Smooth muscle cell (in vitro differentiated cells): Measurements from ENCODE around the gene CAPS2. TPM values are rescaled to one million over a fixed set of nuclear protein-coding genes. Genes with fewer than 3 reads are reported as not detected.

Source experiments
- DNase-seq: peaks from one replicate; lab custom pipeline; 2025; ENCODE audit not compliant: unreplicated experiment; lab: John Stamatoyannopoulos, UW
- H2AFZ ChIP-seq: fragments of 200-600 bp; sonication (generic); 2 replicates; pipeline ENCODE4 v1.6.0; 2016; ENCODE audit warnings: antibody characterized with exemption, low read depth, mild to moderate bottlenecking
- H3F3A ChIP-seq: fragments of 200-600 bp; sonication (generic); 2 replicates; pipeline ENCODE4 v1.6.0; 2017; ENCODE audit warnings: antibody characterized with exemption, low read depth
- H3K27ac ChIP-seq: fragments of 200-600 bp; sonication (generic); 2 replicates; pipeline ENCODE4 v1.5.1; 2016; ENCODE audit warnings: low read depth, mild to moderate bottlenecking
- H3K27me3 ChIP-seq: fragments of 200-600 bp; sonication (generic); 2 replicates; pipeline ENCODE4 v1.6.1; 2016; ENCODE audit warnings: low read depth, mild to moderate bottlenecking
- H3K36me3 ChIP-seq: fragments of 200-600 bp; sonication (generic); 2 replicates; pipeline ENCODE4 v1.5.1; 2016; ENCODE audit warnings: low read depth
- H3K4me1 ChIP-seq: fragments of 200-600 bp; sonication (generic); 2 replicates; pipeline ENCODE4 v1.5.1; 2016; ENCODE audit warnings: low read depth
- H3K4me2 ChIP-seq: fragments of 200-600 bp; sonication (generic); 2 replicates; pipeline ENCODE4 v1.6.0; 2016; ENCODE audit warnings: mild to moderate bottlenecking
- H3K4me3 ChIP-seq: fragments of 200-600 bp; sonication (generic); 2 replicates; pipeline ENCODE4 v1.5.1; 2016; ENCODE audit warnings: mild to moderate bottlenecking
- H3K79me2 ChIP-seq: fragments of 200-600 bp; sonication (generic); 2 replicates; pipeline ENCODE4 v1.6.0; 2016; ENCODE audit warnings: low read depth, mild to moderate bottlenecking
- H3K9ac ChIP-seq: fragments of 200-600 bp; sonication (generic); 2 replicates; pipeline ENCODE4 v1.6.0; 2016; ENCODE audit warnings: low read depth
- H3K9me3 ChIP-seq: fragments of 200-600 bp; sonication (generic); replicated peaks from 2 replicates; pipeline ENCODE4 v1.5.1; 2016; ENCODE audit warnings: low read depth
- H4K20me1 ChIP-seq: fragments of 200-600 bp; sonication (generic); 2 replicates; pipeline ENCODE4 v1.6.0; 2016; ENCODE audit warnings: low read depth
- WGBS: methylation state at CpG from one replicate; pipeline ENCODE4 v1.1.7; 2016; ENCODE audit warnings: low lambda C conversion rate; 5-methylcytosine and 5-hydroxymethylcytosine counted together
- polyA plus RNA-seq: library from polyadenylated mRNA; unstranded; fragments of >200 nt; fragmentation: Nextera tagmentation; extraction: Ambion mirVana; gene quantifications from 2 replicates; pipeline ENCODE4 v1.2.1, GENCODE V29; 2016
- total RNA-seq: library from RNA; depleted of rRNA; stranded (reverse); fragments of >200 nt; gene quantifications from 2 replicates; pipeline ENCODE4 v1.2.3, GENCODE V29; 2014
- TF ChIP-seq, protein P1 (sequence below): fragments of 200-600 bp; sonication (generic); IDR thresholded peaks from 2 replicates; pipeline ENCODE4 v1.5.1; 2017; ENCODE audit warnings: borderline replicate concordance, mild to moderate bottlenecking, antibody characterized with exemption; ENCODE audit not compliant: insufficient read depth, poor library complexity, severe bottlenecking

CAPS2 gene
- total RNA-seq, result 3.7 and 14.3 TPM in 2 replicates
- 0.66 and 3.5 TPM in 2 replicates for polyA plus RNA-seq

DNA sequence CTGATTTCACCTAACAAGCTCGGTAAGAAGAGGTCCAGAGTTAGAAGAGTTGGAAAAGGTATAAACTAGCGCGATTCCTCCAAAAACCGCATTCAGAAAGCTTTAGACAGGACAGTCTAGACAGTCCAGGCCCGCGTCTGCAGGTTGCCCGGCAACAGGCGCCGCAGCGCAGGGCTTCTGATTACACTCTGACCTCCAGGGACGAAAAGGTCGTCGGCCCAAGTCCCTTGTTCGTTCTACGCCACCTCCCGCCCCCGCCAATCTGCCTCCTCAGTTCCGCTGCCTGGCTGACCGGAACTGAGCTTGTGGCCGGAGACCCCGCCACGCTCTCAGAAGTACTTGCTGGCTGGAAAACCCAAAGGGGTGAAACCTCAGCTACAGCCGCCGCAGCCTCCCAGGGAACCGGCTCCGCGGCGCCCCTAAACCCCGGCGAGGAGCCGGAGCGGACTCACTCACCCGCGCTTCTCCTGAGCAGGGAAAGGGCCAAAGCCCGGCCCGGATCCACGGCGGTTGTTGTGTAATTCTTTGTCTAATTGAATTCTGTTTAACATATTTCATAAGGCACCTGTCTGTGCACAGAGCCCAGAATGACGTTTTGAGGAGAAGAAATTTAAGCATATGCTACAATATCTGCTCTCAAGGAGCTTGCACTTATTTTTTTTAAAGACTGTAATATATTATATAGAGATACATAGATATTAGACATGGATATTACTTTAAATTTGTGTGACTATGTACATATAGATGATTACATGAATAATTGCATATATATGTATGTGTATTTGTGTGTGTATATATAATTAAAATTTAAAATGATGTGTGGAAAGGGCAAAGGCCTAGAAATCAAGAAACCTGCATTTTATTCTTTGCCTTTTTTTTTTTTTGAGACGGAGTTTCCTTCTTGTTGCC, at the start of gene CAPS2:
TSS of gene CAPS2 (minus strand) at position 407 of the 909 bp plus-strand sequence. CDS start 3,826 bp downstream, outside the sequence.
- Histone ChIP-seq H3K4me1 (peaks cover 9% of the 10 kb centered on the region), H3K36me3 (no peaks in the 10 kb centered on the region), H3K4me2 (peak within 1 kb of the TSS; percentile 92), H3K4me3 (peak within 1 kb of the TSS; percentile 74), H3K27ac (peak within 1 kb of the TSS; percentile 81), H3K9ac (peak within 1 kb of the TSS; percentile 92), H3F3A (no peaks in the 10 kb centered on the region), H3K9me3 (no peaks in the 10 kb centered on the region), H2AFZ (peak within 1 kb of the TSS; percentile 82), H3K27me3 (no peaks in the 10 kb centered on the region), H3K79me2 (no peaks in the 10 kb centered on the region), H4K20me1 (no peaks in the 10 kb centered on the region)
- TF ChIP-seq, protein P1, sequence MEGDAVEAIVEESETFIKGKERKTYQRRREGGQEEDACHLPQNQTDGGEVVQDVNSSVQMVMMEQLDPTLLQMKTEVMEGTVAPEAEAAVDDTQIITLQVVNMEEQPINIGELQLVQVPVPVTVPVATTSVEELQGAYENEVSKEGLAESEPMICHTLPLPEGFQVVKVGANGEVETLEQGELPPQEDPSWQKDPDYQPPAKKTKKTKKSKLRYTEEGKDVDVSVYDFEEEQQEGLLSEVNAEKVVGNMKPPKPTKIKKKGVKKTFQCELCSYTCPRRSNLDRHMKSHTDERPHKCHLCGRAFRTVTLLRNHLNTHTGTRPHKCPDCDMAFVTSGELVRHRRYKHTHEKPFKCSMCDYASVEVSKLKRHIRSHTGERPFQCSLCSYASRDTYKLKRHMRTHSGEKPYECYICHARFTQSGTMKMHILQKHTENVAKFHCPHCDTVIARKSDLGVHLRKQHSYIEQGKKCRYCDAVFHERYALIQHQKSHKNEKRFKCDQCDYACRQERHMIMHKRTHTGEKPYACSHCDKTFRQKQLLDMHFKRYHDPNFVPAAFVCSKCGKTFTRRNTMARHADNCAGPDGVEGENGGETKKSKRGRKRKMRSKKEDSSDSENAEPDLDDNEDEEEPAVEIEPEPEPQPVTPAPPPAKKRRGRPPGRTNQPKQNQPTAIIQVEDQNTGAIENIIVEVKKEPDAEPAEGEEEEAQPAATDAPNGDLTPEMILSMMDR, result no peak
- peak; percentile 31 for DNase-seq
- 4% methylated on average over 38 of the region's 40 CpGs for WGBS

DNA sequence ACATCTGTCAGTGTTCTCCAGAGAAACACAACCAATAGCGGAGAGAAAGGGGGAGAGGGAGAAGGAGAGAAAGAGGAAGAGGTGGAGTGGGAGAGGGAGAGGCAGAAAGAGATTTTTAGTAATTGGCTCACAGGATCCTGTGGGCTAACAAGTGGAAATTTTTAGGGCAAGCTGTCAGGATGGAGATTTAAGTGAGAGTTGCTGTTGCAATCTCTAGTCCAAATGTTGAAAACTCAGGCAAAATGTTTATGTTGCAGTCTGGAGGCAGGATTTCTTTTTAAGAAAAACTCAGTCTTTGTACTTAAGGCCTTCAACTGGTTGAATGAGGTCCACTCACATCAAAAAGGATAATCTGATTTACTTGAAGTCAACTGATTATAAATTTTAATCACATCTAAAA, 48.2 kb upstream of the CAPS2 start:
- Histone ChIP-seq H3K4me2 (no peak overlapping the region), H3K4me3 (no peak overlapping the region), H3K36me3 (no peaks in the 10 kb centered on the region), H3K9me3 (no peaks in the 10 kb centered on the region), H3K9ac (no peak overlapping the region), H2AFZ (peak overlapping the region; percentile 12), H3K4me1 (no peaks in the 10 kb centered on the region), H3K27ac (no peak overlapping the region), H3K27me3 (no peaks in the 10 kb centered on the region), H3K79me2 (no peaks in the 10 kb centered on the region), H3F3A (no peaks in the 10 kb centered on the region), H4K20me1 (no peaks in the 10 kb centered on the region)
- TF ChIP-seq, protein P1, result no peak
- WGBS, result 83% methylated on average over 1 of the region's 1 CpG
- DNase-seq, result no peak

DNA sequence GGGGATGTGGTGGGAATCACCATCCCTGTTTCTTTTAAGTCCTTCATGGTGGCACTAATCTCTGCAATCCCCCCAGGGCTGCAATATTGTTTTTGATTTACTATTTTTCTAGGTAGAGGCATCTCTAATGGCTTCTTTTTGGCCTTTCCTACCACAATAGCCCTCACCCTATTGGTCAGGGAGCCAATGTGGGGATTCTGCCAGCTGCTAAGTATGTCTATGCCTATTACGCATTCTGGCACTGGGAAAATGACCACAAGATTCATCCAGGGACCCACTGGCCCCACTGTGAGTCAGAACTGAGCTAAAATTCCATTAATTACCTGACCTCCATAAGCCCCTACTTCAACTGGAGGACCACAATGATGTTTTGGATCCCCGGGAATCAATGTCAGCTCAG, 44.8 kb upstream of the CAPS2 start:
- DNase-seq, result no peak
- Histone ChIP-seq H3K27me3 (no peaks in the 10 kb centered on the region), H3F3A (no peaks in the 10 kb centered on the region), H3K9me3 (no peaks in the 10 kb centered on the region), H3K27ac (no peak overlapping the region), H3K79me2 (no peaks in the 10 kb centered on the region), H3K4me3 (no peak overlapping the region), H4K20me1 (no peaks in the 10 kb centered on the region), H3K9ac (no peak overlapping the region), H2AFZ (no peak overlapping the region), H3K36me3 (no peaks in the 10 kb centered on the region), H3K4me1 (no peaks in the 10 kb centered on the region), H3K4me2 (no peak overlapping the region)
- 96% methylated on average over 2 of the region's 2 CpGs for WGBS
- TF ChIP-seq, protein P1, result no peak
